Dedifferentiated amniotic fluid mesenchymal stem cell (primary cell): ENCODE measurements around the gene ADAM10.
A peak's percentile ranks its signal among the peaks of the same experiment; 100 is the strongest.

ENCODE experiments used
- DNase-seq: peaks from one replicate; pipeline ENCODE4 v3.0.0-alpha.2; 2016; ENCODE audit errors: extremely low spot score

The ADAM10 gene

DNA sequence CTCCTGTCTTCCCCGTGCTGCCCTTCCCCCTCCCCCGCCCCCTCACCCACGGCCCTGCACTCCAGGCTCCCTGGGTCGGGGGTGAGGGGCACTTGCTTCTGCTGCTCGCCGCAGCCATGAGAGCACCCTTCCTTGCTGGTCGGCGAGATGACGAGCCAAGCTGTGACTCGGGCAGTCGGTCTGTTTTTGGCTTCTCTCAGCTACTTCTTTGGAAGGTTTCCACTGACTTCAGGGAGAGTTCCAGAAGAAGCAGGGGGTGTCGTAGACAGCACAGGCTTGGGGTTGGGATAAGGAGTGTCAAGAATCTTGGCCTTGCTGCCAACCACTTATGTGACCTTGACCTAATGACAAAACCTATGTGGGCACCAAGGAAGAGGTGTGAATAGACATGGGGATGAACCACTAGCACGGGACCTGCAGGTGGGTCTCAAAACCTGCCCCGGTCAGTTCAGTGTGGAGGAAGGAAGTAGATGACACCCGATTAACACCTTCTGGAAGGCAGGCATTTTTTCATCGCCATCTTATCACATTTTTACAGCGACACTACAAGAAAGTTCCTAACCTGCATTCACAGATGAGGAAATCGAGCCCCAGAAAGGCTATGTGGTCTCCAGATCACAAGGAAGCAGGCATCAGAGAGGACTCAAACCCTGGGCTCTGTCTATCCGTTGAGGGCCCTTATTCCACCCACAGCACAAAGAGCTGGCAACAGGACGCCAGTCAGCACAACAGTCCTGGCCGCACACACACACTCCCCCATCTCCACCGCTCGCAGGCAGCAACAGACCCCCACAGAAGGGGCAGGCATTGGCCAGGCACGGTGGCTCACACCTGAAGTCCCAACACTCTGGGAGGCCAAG, 196.8 kb downstream of the ADAM10 start:
- DNase-seq = no peak

DNA sequence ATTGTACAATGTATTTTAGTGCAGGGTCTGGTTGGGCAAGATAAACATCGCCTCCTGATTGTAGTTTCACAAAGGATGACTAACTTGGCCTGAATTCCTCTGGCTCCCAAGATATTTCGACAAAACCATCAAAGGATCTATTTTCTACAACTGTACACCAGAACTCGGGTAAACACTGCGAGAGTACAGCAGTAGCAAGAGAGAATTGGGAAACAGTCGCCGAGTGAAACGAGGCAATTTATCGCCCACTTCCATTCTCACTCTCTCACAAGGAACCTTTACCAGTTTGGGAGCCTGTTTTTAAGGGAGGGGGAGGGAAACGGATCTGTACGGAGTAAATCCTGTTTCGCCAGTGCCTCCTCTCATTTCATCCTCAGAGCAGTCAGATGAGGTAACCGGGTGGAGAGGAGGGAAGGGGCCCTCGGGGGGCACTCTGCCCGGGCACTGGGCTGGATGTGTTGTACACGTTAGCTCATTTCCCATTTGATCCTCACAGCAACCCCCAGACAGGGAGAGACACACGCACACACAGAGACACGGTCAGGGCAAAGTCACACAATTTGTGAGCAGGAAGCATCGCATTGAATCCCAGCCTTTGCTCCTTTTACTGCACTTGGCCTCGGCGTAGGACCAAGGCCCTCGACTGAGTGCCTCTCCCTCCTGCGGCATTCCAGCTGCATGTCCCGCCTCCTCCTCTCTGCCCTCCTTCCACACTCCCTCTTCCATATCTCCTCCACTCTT, 197.6 kb downstream of the ADAM10 start:
- DNase-seq = peak; percentile 79

DNA sequence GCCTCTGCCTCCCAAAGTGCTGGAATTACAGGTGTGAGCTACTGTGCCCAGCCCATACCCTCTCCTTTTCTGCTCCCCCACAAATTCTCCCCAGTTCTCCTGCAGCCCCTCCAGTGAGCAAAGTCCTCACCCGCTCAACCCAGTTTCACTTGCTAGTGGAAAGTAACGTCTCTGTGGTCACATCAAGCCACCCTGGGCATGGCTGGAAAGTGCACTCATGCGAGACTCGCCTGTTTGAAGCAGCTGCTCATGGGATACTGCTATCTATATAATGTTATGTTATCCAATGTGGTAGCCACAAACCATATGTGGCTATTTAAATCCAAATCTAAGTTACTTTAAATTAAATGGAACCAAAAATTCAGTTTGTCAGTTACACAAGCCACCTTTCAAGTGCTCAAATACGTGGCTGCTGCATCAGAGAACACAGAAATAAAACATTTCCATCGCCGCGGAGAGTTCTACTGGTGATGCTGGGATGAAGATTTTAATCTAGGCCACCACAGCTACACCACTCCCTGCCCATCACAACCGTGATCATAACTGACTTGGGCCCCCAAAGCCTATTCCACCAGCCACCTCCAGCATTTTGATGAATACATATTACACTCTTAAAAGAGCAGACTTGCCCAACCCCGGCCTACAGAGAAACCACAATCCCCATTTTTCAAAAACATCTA, 198.3 kb downstream of the ADAM10 start:
- no peak for DNase-seq

DNA sequence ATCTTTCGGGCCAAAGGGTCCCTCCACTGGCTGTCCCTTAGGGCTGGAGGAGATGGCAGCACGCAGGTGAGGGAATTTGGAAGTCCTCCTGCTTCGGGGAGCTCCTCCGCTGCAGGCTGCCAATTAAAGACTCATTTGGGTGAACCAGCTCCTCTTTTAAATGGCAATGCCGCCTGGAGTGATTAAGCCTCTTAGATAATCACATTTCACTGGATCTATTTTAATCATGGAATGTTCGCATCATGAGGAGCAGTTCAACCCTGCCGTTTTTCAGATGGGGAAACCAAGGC, 199.8 kb downstream of the ADAM10 start:
- no peak for DNase-seq

DNA sequence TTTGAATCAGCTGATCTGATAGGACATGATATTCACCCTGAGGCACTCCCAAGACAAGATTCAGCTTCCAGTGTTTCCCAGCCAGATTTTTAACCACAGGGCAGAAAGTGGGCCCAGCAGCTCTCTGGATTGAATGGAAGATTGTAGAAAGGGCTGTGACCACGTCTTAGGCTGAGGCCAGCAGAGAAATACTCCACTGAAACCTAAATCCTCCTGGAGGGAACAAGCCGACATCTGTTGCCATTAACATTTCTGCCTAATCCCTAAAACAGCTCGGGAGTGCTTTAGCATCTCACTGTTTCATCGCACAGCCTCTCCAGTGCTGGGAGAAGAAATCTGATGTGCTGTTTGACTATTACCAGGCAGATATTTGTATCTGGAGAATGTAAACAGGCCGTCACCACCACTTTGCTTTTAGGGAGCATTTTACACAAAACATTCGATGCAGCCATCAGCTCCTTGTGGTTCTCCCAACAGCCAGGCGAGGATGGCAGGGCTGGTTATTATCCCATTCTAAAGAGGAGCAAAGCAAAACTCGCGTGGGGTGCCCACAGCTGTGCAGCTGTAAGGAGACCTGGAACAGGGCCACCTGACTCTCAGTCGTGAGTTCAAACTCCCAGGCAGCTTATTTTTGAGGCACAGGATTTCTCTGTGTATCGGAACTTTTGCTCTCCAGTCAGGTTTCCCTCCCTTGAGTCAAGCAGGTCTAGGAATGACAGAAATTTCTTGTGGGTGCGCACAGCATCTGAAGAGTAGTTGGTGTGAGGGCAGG, 200.3 kb downstream of the ADAM10 start:
- DNase-seq = peak; percentile 75

- no peak for DNase-seq
Observed at GRCh38 chr15:58548308-58549012, 201.0 kb downstream of the ADAM10 start.

- no peak for DNase-seq
Observed at GRCh38 chr15:58547628-58548307, 201.7 kb downstream of the ADAM10 start.

DNA sequence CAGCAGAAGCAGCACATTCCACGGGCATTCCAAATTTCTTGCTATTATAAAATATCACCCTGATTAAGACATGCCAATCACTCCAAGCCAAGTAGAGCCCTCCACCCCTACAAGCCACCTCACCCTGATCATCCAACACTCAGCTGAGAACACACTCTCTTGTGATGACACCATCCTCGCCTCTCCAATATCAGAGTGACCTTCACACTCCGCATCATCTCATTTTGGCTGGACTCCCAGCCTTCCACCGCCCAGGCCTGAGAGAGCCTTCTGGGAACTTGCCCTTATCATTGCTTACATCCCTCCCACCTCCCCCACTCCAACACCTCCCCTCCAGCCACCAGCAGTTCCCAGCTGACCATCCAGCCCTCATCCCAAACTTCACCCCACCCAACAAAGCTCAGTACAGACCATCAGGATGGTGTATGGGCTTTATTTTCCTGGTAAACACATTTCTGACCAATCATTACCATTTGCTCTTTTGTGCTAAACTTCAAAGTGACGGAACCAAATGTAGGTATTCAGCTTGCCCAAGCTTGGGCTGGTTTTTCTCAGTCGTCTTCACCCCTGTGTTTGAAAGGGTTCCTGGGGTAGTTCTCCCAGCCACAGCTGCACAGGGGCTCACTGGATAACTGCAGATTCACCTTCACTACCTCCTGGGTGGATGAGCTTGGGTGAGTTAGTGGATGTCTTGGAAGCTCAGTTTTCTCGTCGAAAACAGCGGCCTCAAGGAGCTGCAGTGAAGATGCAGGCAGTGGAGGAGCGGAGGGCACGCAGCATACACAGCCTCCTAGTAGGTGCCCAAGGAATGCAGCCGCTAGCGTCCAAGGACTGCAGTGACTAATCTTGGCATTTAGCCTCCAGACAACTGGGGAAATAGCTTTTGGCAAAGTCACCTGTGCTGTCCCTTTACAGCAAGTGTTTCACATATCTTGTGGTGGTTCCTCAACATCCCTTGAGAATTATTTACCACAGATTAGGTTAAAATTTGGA, 202.6 kb downstream of the ADAM10 start:
- DNase-seq = peak; percentile 56

DNA sequence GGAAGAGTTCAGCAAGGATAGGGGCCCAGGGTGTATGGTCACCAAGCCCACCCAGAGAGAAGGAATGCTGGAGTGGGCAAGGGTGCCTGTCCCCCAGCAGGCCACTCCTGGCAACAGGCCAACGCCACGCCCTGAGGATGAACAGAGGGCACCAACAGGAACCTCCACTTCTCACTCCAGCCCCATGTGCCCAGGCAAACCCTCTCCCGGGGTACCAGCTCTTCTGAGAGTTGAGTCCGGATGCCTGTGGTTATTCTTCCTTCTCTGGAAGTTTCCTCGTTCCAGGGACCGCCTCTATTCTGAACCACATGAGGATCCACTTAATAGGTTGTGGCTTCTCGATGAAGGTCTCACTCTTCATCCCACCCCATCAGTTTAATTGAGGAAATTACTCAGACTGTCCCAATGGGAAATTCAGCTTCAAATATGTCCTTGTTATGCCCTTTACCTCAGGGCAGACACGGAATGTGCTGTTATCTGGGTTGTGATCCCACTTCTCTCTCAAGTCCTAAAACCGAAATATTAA, 203.4 kb downstream of the ADAM10 start:
- DNase-seq = no peak

GRCh38 chr15:58545307-58546065, 204.0 kb downstream of the ADAM10 start:
- DNase-seq = no peak

- DNase-seq = no peak
Observed at GRCh38 chr15:58544756-58545155, 204.8 kb downstream of the ADAM10 start.

DNA sequence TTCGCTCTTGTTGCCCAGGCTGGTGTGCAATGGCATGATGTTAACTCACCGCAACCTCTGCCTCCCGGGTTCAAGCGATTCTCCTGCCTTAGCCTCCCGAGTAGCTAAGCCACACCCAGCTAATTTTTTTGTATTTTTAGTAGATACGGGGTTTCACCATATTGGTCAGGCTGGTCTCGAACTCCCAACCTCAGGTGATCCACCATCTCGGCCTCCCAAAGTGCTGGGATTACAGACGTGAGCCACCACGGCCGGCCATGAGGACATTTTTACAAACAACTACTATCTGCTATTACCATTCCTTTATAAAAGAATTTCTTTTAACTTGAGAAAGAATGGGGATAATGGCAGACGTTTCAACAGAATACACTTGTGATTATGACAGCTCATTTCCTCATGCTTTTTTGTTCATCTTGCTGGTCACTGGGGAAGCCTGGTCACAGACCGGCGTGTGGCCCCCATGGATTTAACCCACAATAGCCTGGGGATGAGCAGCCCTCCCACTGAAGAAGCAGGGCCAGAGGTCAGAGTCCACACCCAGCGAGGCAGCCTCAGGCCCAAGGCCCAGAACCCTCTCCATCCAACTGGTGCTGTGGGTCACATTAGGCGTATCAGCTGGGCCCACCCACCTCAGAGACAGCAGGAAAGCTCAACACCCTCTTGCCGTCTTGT, 205.7 kb downstream of the ADAM10 start:
- DNase-seq = no peak

DNA sequence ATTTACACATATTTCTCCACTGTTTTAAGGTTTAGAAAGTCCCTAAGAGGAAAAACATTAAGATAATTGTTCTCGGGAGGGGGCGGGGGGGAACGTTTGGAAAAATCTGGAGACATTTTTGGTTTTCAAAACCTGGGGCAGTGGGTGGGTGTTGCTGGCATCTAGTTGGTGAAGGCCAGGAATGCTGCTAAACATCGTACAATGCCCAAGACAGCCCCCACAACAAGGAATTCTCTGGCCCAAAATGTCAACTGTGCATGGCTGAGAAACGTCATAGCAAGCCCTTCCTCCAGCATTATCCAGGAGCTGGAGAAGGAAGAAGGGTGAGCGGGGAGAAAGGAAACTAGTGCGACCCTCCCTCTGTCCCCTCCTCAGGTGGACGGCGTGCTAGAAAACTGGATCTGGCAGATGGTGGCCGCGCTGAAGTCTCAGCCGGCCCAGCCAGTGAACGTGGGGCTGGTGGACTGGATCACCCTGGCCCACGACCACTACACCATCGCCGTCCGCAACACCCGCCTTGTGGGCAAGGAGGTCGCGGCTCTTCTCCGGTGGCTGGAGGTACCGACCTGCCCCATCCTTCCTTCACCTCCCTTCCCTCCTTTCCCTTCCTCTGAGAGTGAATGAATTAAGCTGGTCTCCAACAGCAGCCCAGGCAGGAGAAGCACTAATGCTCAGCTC, 208.0 kb downstream of the ADAM10 start:
- DNase-seq = no peak

GRCh38 chr15:58539548-58539947, 210.0 kb downstream of the ADAM10 start:
- DNase-seq = no peak

- DNase-seq = no peak
Observed at GRCh38 chr15:58538901-58539300, 210.6 kb downstream of the ADAM10 start.
